ENCODE data around the gene COG7. TPM values are rescaled to one million over a fixed set of nuclear protein-coding genes. Genes with fewer than 3 reads are reported as not detected.
A peak's percentile ranks its signal among the peaks of the same experiment; 100 is the strongest.
"Not testable (repeated sequence)": the region's sequence is repeated elsewhere in the genome, so short reads cannot be mapped to it uniquely, and the experiment has no call there.

Gene COG7
- total RNA-seq, 2 experiments from 2014 or later: 20.0 to 21.5 TPM

DNA sequence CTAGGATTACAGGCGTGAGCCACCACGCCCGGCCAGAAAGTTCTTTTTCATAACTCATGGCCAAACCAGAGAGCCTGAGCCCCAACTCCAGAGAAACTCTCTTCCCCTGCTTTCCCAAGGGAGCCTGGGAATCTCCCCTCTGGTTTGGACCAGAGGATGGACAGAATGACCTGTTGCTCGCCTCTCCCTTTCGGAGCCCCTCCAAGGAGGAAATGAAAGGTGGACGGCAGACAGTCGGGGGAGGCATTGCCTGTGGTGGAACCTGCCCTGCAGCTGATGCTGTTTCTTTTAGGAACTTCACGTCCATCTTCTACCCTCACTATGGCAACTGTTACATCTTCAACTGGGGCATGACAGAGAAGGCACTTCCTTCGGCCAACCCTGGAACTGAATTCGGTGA, 85.4 kb downstream of the COG7 start:
- H3K4me3 Mint-ChIP-seq: no peak overlapping the region
- H3K9me3 Mint-ChIP-seq (ENCODE audit: insufficient read depth): no peaks in the 10 kb centered on the region
- ChIA-PET CTCF (no interaction called here), POLR2A (no interaction called here)
- no peak for DNase-seq
- H3K27me3 Mint-ChIP-seq (ENCODE audit: low read depth): no peaks in the 10 kb centered on the region
- peaks cover 8% of the 10 kb centered on the region for H3K4me1 Mint-ChIP-seq (ENCODE audit: low read depth)
- no peak overlapping the region for H3K27ac Mint-ChIP-seq
- no peak for ATAC-seq
- H3K36me3 Mint-ChIP-seq (ENCODE audit: low read depth): no peaks in the 10 kb centered on the region

DNA sequence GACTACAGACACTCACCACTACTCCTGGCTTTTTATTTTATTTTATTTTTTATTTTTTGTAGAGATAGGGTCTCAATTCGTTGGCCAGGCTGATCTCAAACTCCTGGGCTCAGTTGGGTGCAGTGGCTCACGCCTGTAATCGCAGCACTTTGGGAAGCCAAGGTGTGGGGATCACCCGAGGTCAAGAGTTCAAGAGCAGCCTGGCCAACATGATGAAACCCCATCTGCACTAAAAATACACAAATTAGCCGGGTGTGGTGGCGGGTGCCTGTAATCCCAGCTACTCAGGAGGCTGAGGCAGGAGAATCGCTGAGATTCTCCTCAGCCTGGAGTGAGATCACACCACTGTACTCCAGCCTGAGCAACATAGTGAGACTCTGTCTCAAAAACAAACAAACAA, 86.6 kb downstream of the COG7 start:
- H3K4me1 Mint-ChIP-seq (ENCODE audit: low read depth); ATAC-seq: not testable (repeated sequence)

DNA sequence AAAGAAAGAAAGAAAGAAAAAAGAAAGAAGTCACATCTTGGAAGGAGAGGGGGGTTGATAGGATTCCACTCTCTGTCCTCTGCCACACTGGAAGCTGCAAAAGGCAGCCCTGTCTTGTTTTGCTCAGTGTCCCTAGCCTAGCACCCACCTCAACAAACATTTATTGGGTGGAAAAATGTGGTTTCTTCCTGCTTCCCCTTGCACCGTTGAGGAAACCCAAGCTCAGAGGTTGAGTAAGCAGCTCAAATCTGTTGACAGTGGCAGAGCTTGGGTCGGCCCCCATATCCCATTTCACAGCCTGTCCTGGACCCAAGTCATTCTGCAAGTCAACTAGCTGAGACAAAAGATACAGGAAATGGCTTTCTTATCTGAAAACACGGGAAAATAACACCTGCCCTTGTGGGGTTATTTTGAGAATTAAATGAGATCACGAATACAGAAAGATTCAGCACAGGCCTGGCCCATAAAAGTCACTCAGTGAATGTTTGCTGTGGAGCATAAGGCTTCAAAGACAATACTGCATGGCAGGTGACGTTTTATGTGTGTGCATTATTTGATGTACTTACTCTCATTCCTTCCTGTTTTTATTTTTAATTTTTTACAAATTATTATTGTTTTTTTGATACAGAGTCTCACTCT, 87.3 kb downstream of the COG7 start:
- H3K9me3 Mint-ChIP-seq (ENCODE audit: insufficient read depth): no peaks in the 10 kb centered on the region
- H3K36me3 Mint-ChIP-seq (ENCODE audit: low read depth): no peaks in the 10 kb centered on the region
- DNase-seq (no peak), ATAC-seq (peak; percentile 51)
- peaks cover 8% of the 10 kb centered on the region for H3K4me1 Mint-ChIP-seq (ENCODE audit: low read depth)
- ChIA-PET CTCF (interaction anchor here (1.9 kb wide), 1 partner anchor 70 kb away, joined by 5 read pairs; no protein-coding TSS in a partner anchor), POLR2A (no interaction called here)
- no peak overlapping the region for H3K4me3 Mint-ChIP-seq
- H3K27me3 Mint-ChIP-seq (ENCODE audit: low read depth): no peaks in the 10 kb centered on the region
- no peak overlapping the region for H3K27ac Mint-ChIP-seq

More for the DNA sequence above, 86.6 kb downstream of the COG7 start:
- DNase-seq; H3K27me3 Mint-ChIP-seq (ENCODE audit: low read depth); H3K36me3 Mint-ChIP-seq (ENCODE audit: low read depth); H3K9me3 Mint-ChIP-seq (ENCODE audit: insufficient read depth); POLR2A ChIA-PET; H3K4me3 Mint-ChIP-seq; H3K27ac Mint-ChIP-seq: not testable (repeated sequence)
- CTCF ChIA-PET: interaction anchor here (1.9 kb wide), 1 partner anchor 69 kb away, joined by 5 read pairs; no protein-coding TSS in a partner anchor

DNA sequence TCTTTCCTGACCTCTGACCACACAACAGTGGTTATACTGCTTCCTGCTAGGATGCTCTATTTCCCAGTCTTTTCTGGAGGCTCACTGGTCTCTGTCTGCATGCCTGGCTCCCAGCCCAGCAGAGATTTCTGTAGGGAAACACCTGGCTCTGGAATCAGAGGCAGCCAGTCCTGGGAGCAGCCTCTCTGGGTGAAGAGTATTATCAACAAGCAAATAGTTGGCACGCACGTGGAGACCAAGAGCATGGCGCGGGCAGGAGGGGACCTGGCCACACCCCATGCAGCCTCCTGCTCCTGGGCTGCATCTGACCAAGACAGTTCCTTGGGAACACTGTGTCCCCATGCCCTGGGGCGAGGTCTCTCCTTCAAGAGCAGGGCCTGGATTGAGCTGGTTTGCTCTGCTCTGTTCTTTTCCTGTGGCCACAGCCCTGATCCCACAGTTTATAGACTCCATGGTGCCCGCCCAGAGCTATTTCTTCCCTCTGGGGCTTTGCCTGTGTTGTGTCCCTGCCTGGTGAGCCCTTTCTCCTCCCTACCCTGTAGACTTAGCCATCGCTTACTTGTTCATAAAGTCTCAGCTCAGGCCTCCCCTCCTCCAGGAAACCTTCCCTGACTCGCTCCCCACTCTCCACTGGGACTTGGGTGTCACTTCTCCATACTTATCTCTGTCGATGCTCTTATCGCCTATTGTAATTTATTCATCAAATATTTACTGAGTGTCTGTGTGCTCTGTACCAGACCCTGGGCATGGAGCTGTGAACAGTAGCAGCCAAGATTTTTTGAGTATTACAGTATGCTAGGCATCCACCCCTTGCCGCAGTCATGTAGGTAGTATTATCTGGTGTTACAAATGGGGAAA, 90.3 kb downstream of the COG7 start:
- peaks cover 8% of the 10 kb centered on the region for H3K4me1 Mint-ChIP-seq (ENCODE audit: low read depth)
- no peak overlapping the region for H3K4me3 Mint-ChIP-seq
- ChIA-PET POLR2A (no interaction called here), CTCF (interaction anchor here (1.6 kb wide), 1 partner anchor 16 kb away, joined by 3 read pairs; no protein-coding TSS in a partner anchor)
- no peaks in the 10 kb centered on the region for H3K36me3 Mint-ChIP-seq (ENCODE audit: low read depth)
- ATAC-seq (no peak), DNase-seq (no peak)
- no peak overlapping the region for H3K27ac Mint-ChIP-seq
- H3K9me3 Mint-ChIP-seq (ENCODE audit: insufficient read depth): no peaks in the 10 kb centered on the region
- no peaks in the 10 kb centered on the region for H3K27me3 Mint-ChIP-seq (ENCODE audit: low read depth)

DNA sequence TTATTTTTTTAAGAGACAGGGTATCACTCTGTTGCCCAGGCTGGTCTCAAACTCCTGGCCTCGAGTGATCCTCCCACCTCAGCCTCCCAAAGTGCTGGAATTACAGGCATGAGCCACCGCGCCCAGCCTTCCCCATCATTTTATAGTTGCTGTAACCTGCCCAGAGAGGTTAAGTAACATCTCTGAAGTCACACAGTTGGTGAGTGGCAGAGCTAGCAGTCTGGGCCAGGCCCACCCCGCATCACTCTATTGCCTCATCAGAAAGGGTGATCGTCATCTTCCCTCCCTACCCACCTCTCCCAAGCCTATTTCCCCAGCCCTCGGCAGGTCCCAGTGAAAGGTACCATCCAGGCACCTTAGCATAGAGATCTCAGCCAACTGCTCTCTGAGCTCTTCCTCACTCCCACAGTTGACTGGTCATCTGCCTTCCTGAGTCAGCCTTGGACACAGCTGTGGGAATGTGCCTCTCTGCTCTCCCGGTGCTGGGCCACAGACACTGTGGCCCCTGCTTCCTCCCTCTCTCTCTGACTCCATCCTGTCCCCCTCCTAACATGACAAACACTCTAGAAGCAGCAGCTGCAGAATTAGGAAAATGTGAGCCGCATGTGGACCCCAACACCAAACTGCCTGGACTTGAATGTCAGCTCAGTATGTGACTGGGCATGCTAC, 93.8 kb downstream of the COG7 start:
- no peaks in the 10 kb centered on the region for H3K36me3 Mint-ChIP-seq (ENCODE audit: low read depth)
- H3K9me3 Mint-ChIP-seq (ENCODE audit: insufficient read depth): no peaks in the 10 kb centered on the region
- ATAC-seq (no peak), DNase-seq (no peak)
- H3K4me3 Mint-ChIP-seq: no peak overlapping the region
- no peak overlapping the region for H3K27ac Mint-ChIP-seq
- no peaks in the 10 kb centered on the region for H3K4me1 Mint-ChIP-seq (ENCODE audit: low read depth)
- no peaks in the 10 kb centered on the region for H3K27me3 Mint-ChIP-seq (ENCODE audit: low read depth)
- ChIA-PET CTCF (interaction anchor here (0.6 kb wide), 1 partner anchor 177 kb away, joined by 3 read pairs; the partner anchor contains the start of gene SCNN1G), POLR2A (no interaction called here)

DNA sequence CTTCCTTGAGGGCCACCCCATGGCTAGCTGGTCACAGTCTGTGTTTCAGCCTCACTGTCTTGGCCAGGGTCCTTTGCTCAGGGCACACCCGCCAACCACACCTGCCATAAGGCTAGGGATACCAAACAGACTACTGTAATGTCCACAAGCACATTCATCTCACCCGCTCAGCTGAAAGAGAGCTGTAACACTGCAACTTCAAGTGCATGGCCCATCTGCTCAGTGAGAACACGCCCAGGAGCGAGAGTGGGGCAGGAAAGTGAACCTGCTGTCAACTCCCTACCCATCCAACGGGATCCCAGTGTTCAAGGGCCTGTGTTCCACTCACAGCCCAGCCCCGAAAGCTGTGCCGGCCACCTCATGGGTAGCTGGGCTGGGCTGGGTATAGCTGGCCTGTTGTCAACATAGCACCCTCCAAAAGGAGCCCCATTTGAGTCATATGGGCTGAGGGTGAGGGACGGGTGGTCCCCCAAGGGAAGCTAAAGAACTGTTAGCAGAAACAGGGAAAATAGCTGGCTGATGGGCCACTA, 95.2 kb downstream of the COG7 start:
- no peaks in the 10 kb centered on the region for H3K27me3 Mint-ChIP-seq (ENCODE audit: low read depth)
- H3K36me3 Mint-ChIP-seq (ENCODE audit: low read depth): no peaks in the 10 kb centered on the region
- POLR2A ChIA-PET: interaction anchor here (0.6 kb wide), 1 partner anchor 894 kb away, joined by 3 read pairs; no protein-coding TSS in a partner anchor
- H3K4me1 Mint-ChIP-seq (ENCODE audit: low read depth): no peaks in the 10 kb centered on the region
- ATAC-seq (no peak), DNase-seq (no peak)
- CTCF ChIA-PET: no interaction called here
- no peak overlapping the region for H3K4me3 Mint-ChIP-seq
- H3K9me3 Mint-ChIP-seq (ENCODE audit: insufficient read depth): no peaks in the 10 kb centered on the region
- H3K27ac Mint-ChIP-seq: no peak overlapping the region

DNA sequence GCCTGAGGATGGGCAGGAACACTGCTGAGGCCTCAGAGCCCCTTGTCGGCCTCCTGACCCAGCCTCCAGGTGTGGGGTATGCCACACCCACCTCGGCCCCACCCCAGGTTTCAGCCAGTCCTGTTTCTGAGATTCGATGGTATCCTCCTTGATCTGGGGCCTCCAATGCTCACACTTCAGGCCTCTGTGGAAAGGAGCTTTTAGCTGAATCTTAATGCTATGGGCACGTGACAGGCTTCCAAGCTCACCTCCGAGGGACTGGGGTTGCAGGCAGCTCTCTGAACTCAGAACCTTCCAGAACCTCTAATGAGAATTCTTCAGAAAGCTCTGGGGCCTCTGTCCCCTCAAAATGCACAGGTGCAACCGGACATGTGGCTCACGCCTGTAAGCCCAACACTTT, 96.0 kb downstream of the COG7 start:
- Mint-ChIP-seq H3K4me3 (no peak overlapping the region), H3K4me1 (ENCODE audit: low read depth) (no peaks in the 10 kb centered on the region), H3K9me3 (ENCODE audit: insufficient read depth) (no peaks in the 10 kb centered on the region), H3K36me3 (ENCODE audit: low read depth) (no peaks in the 10 kb centered on the region), H3K27ac (no peak overlapping the region), H3K27me3 (ENCODE audit: low read depth) (no peaks in the 10 kb centered on the region)
- no peak for DNase-seq
- ATAC-seq: no peak
- ChIA-PET CTCF (no interaction called here), POLR2A (no interaction called here)

DNA sequence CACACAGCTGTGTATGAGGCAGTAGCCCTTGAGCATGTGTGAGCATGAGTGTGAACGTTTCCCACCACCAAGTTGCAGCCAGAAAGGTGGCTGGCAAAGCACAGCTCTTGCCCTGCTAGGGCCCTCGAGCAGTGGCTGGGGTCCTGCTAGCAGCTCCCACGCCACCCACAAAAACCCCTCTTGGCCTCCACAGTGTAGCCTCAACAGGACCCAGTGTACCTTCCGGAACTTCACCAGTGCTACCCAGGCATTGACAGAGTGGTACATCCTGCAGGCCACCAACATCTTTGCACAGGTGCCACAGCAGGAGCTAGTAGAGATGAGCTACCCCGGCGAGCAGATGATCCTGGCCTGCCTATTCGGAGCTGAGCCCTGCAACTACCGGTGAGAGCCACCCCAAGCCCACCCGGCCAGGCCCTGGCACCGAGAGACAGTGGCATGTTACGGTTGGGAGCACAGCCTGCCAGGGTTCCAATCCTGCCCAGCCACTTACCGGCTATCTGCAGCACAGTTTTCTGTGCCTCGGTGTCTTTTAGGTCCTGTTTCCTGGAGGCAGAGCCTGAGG, 97.8 kb downstream of the COG7 start:
- Mint-ChIP-seq H3K27ac (no peak overlapping the region), H3K4me1 (ENCODE audit: low read depth) (no peaks in the 10 kb centered on the region), H3K9me3 (ENCODE audit: insufficient read depth) (no peaks in the 10 kb centered on the region), H3K36me3 (ENCODE audit: low read depth) (no peaks in the 10 kb centered on the region), H3K27me3 (ENCODE audit: low read depth) (no peaks in the 10 kb centered on the region), H3K4me3 (no peak overlapping the region)
- ATAC-seq: no peak
- POLR2A ChIA-PET: no interaction called here
- CTCF ChIA-PET: no interaction called here
- DNase-seq: no peak

DNA sequence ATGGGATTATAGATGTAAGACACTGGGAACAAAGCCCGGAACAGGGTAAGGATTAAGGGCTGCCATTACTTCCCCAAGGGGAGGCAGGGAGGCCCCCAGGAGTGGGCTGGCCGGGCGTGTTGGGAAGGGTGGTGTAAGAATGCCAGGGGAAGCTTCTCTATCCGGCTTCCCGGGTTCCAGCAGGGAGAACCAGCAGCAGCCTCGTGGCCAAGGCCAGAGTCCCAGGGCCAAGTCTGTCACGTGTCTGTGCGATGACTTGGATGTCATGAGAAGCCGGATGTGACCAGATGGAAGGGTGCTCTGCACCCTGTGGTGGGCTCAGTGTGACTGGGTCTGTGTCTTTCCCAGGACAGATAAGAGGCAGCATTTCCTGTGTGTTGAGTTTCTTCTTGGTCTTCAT, 98.7 kb downstream of the COG7 start:
- H3K27ac Mint-ChIP-seq: no peak overlapping the region
- H3K4me3 Mint-ChIP-seq: no peak overlapping the region
- no peak for DNase-seq
- no peaks in the 10 kb centered on the region for H3K9me3 Mint-ChIP-seq (ENCODE audit: insufficient read depth)
- H3K4me1 Mint-ChIP-seq (ENCODE audit: low read depth): no peaks in the 10 kb centered on the region
- H3K27me3 Mint-ChIP-seq (ENCODE audit: low read depth): no peaks in the 10 kb centered on the region
- ChIA-PET CTCF (no interaction called here), POLR2A (no interaction called here)
- H3K36me3 Mint-ChIP-seq (ENCODE audit: low read depth): no peaks in the 10 kb centered on the region
- ATAC-seq: no peak

DNA sequence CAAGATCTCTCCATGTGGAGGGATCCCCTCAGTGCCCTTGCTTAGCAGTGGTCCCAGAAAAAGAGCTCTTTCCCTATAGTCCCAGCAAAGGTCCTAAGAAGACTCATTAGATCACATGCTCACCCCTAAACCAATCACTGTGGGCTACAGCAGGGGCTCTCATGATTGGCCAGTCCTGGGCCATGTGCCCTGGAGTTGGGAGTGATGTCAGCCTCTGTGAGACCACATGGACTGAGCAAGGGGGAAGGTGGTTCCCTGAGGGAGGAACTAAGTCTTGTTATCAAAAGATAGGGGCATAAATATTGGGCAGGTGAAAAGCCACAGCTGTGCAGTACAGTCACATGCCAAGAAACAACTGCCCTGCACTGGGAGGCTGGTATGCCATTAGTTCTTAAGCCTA, 99.5 kb downstream of the COG7 start:
- Mint-ChIP-seq H3K4me1 (ENCODE audit: low read depth) (no peaks in the 10 kb centered on the region), H3K9me3 (ENCODE audit: insufficient read depth) (no peaks in the 10 kb centered on the region), H3K4me3 (no peak overlapping the region), H3K36me3 (ENCODE audit: low read depth) (no peaks in the 10 kb centered on the region), H3K27me3 (ENCODE audit: low read depth) (no peaks in the 10 kb centered on the region), H3K27ac (no peak overlapping the region)
- ChIA-PET CTCF (no interaction called here), POLR2A (no interaction called here)
- ATAC-seq (no peak), DNase-seq (no peak)

DNA sequence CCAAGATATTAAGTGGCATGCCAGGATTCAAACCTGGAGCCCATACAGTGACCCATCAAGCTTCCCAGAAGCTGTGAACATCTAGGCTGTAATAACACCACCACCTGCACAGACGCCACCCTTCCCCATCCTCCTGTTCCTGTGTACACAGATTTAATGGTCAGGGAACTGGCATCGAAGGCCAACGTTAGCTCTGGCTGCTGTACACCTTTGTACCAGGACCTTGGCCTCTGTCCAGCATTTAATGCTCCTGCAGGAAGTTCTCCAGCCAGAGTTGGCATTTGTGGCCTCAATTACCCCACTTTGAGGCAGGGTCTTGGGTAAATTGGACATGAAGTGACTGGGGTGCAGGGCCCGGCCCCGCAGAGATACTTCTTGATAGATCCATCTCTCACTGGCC, 101.6 kb downstream of the COG7 start:
- ATAC-seq (no peak), DNase-seq (no peak)
- Mint-ChIP-seq H3K4me3 (no peak overlapping the region), H3K4me1 (ENCODE audit: low read depth) (no peaks in the 10 kb centered on the region), H3K27ac (no peak overlapping the region), H3K9me3 (ENCODE audit: insufficient read depth) (no peaks in the 10 kb centered on the region), H3K27me3 (ENCODE audit: low read depth) (no peaks in the 10 kb centered on the region), H3K36me3 (ENCODE audit: low read depth) (no peaks in the 10 kb centered on the region)
- ChIA-PET CTCF (no interaction called here), POLR2A (no interaction called here)
